Sigmoid colon (tissue), 7 donors: ENCODE results near the gene KCNQ5. TPM values are rescaled to one million over a fixed set of nuclear protein-coding genes. Genes with fewer than 3 reads are reported as not detected.

ENCODE experiments used
- DNase-seq: peaks from one replicate; pipeline ENCODE4 v3.0.0-alpha.2; 2019
- H3K27ac ChIP-seq, 4 donors: fragments of 200-600 bp; sonication (generic); one replicate each; pipeline ENCODE4 v1.5.1; 2016 to 2019; ENCODE audit warnings: mild to moderate bottlenecking in 1 of 4
- H3K27me3 ChIP-seq, 3 donors: fragments of 200-600 bp; sonication (generic); one replicate each; pipeline ENCODE4 v1.5.1; 2019; ENCODE audit warnings: mild to moderate bottlenecking in 1 of 3
- H3K36me3 ChIP-seq, 4 donors: fragments of 200-600 bp; sonication (generic); one replicate each; pipeline ENCODE4 v1.5.1; 2016 to 2019
- H3K4me1 ChIP-seq, 4 donors: fragments of 200-600 bp; sonication (generic); one replicate each; pipeline ENCODE4 v1.5.1; 2017 to 2019
- H3K4me3 ChIP-seq, 4 donors: fragments of 200-600 bp; sonication (generic); one replicate each; pipeline ENCODE4 v1.5.1; 2017 to 2019; ENCODE audit warnings: mild to moderate bottlenecking in 2 of 4, moderate library complexity in 1 of 4
- H3K9me3 ChIP-seq, 4 donors: fragments of 200-600 bp in 3 of 4; sonication (generic) in 3 of 4; one replicate each; pipeline versions ENCODE4 v1.5.1 to v1.6.1; 2013 to 2019
- CTCF ChIP-seq, 4 experiments: fragments of 450-650 bp in 3 of 4; fragments of 200-600 bp in 1 of 4; IDR thresholded peaks; one replicate each; pipeline ENCODE4 v1.5.1; 2016 to 2019; ENCODE audit warnings: antibody characterized with exemption in 4 of 4, mild to moderate bottlenecking in 3 of 4, moderate library complexity in 2 of 4
- EP300 ChIP-seq, 4 donors: sonication (generic); formaldehyde crosslinking; IDR thresholded peaks; one replicate each; pipeline ENCODE4 v1.6.1; 2017; ENCODE audit warnings: antibody characterized with exemption in 4 of 4
- POLR2A ChIP-seq, 2 donors: fragments of 450-650 bp; IDR thresholded peaks; one replicate each; pipeline ENCODE4 v1.6.1; 2016; ENCODE audit warnings: antibody characterized with exemption in 2 of 2, mild to moderate bottlenecking in 2 of 2, moderate library complexity in 2 of 2
- POLR2AphosphoS5 ChIP-seq, 4 donors: sonication (generic); formaldehyde crosslinking; IDR thresholded peaks; one replicate each; pipeline ENCODE4 v1.6.1; 2017; ENCODE audit warnings: antibody characterized with exemption in 4 of 4
- WGBS, 2 donors: extraction: QIAGEN DNeasy Blood & Tissue Kit; methylation state at CpG; one replicate each; pipeline ENCODE4 v1.1.7; 2013; 5-methylcytosine and 5-hydroxymethylcytosine counted together
- intact Hi-C: fragments of 100-400 bp; cut with DNase I; formaldehyde crosslinking; loops from one replicate; pipeline ENCODE4 v1.15.1; 2023
- polyA plus RNA-seq, 3 donors: library from polyadenylated mRNA; stranded (reverse); fragments of 200-250 nt; gene quantifications; one replicate each; pipeline ENCODE4 v1.2.3, GENCODE V29; 2013
- total RNA-seq, 4 donors: library from RNA; depleted of rRNA; stranded (reverse); fragments of >200 nt; gene quantifications; one replicate each; pipeline ENCODE4 v1.1.0, GENCODE V29; 2016
- donor health status: healthy with polysubstance abuse.
- donor health status: Bipolar disorder and iron deficiency.
- donor health status: healthy.

The KCNQ5 gene
- total and polyA plus RNA-seq, 7 donors: 0.49 to 2.1 (median 1.1) TPM; not detected in 2

- no peaks in the 10 kb centered on the region for H3K36me3 ChIP-seq
- H3K4me3 ChIP-seq: no peak overlapping the region
- TF ChIP-seq CTCF (IDR thresholded peaks at IDR 0.05) (no peak), EP300 (IDR thresholded peaks at IDR 0.05) (no peak), POLR2AphosphoS5 (IDR thresholded peaks at IDR 0.05) (no peak), POLR2A (IDR thresholded peaks at IDR 0.05) (no peak)
- intact Hi-C loops: no loop called here
- no peaks in the 10 kb centered on the region for H3K4me1 ChIP-seq
- WGBS, 2 donors: 87 to 92% methylated on average over 4 of the region's 4 CpGs
- no peaks in the 10 kb centered on the region for H3K27me3 ChIP-seq
- H3K9me3 ChIP-seq: no peaks in the 10 kb centered on the region
- no peak overlapping the region for H3K27ac ChIP-seq
- no peak for DNase-seq
Observed at GRCh38 chr6:72984981-72985665, 363.3 kb downstream of the KCNQ5 start.

GRCh38 chr6:72987301-72987700, 365.4 kb downstream of the KCNQ5 start:
- no peak overlapping the region for H3K27ac ChIP-seq
- H3K9me3 ChIP-seq: no peaks in the 10 kb centered on the region
- 86 to 90% methylated on average over 19 of the region's 19 CpGs for WGBS, 2 donors
- no peak for TF ChIP-seq EP300 (IDR thresholded peaks at IDR 0.05)
- no peak for TF ChIP-seq CTCF (IDR thresholded peaks at IDR 0.05)
- no peak for TF ChIP-seq POLR2AphosphoS5 (IDR thresholded peaks at IDR 0.05)
- TF ChIP-seq POLR2A (IDR thresholded peaks at IDR 0.05): no peak
- no peaks in the 10 kb centered on the region for H3K36me3 ChIP-seq
- intact Hi-C loops: no loop called here
- no peak overlapping the region for H3K4me3 ChIP-seq
- no peak for DNase-seq
- no peaks in the 10 kb centered on the region for H3K27me3 ChIP-seq
- H3K4me1 ChIP-seq: no peaks in the 10 kb centered on the region

- 84 to 89% methylated on average over 5 of the region's 5 CpGs for whole genome bisulfite sequencing, 2 donors
- DNase-seq: no peak
- Histone ChIP-seq H3K9me3 (no peaks in the 10 kb centered on the region), H3K4me1 (no peaks in the 10 kb centered on the region), H3K27ac (no peak overlapping the region), H3K27me3 (no peaks in the 10 kb centered on the region), H3K4me3 (no peak overlapping the region), H3K36me3 (no peaks in the 10 kb centered on the region)
- intact Hi-C loops: no loop called here
- TF ChIP-seq POLR2AphosphoS5 (IDR thresholded peaks at IDR 0.05) (no peak), CTCF (IDR thresholded peaks at IDR 0.05) (no peak), POLR2A (IDR thresholded peaks at IDR 0.05) (no peak), EP300 (IDR thresholded peaks at IDR 0.05) (no peak)
Observed at GRCh38 chr6:72999995-73000394, 378.1 kb downstream of the KCNQ5 start.

GRCh38 chr6:73000460-73000859, 378.6 kb downstream of the KCNQ5 start:
- Histone ChIP-seq H3K36me3 (no peaks in the 10 kb centered on the region), H3K27ac (no peak overlapping the region), H3K27me3 (no peaks in the 10 kb centered on the region), H3K9me3 (no peaks in the 10 kb centered on the region), H3K4me3 (no peak overlapping the region), H3K4me1 (no peaks in the 10 kb centered on the region)
- 73 to 90% methylated on average over 3 of the region's 3 CpGs for WGBS, 2 donors
- DNase-seq: no peak
- intact Hi-C loops: no loop called here
- TF ChIP-seq EP300 (IDR thresholded peaks at IDR 0.05) (no peak), POLR2A (IDR thresholded peaks at IDR 0.05) (no peak), POLR2AphosphoS5 (IDR thresholded peaks at IDR 0.05) (no peak), CTCF (IDR thresholded peaks at IDR 0.05) (no peak)

GRCh38 chr6:73002588-73002987, 380.7 kb downstream of the KCNQ5 start:
- TF ChIP-seq POLR2A (IDR thresholded peaks at IDR 0.05) (no peak), EP300 (IDR thresholded peaks at IDR 0.05) (no peak), CTCF (IDR thresholded peaks at IDR 0.05) (no peak), POLR2AphosphoS5 (IDR thresholded peaks at IDR 0.05) (no peak)
- H3K36me3 ChIP-seq: no peaks in the 10 kb centered on the region
- DNase-seq: no peak
- intact Hi-C loops: no loop called here
- no peaks in the 10 kb centered on the region for H3K9me3 ChIP-seq
- H3K4me1 ChIP-seq: no peaks in the 10 kb centered on the region
- no peak overlapping the region for H3K27ac ChIP-seq
- H3K4me3 ChIP-seq: no peak overlapping the region
- no peaks in the 10 kb centered on the region for H3K27me3 ChIP-seq
